Hepatocyte (in vitro differentiated cells): Measurements from ENCODE around the gene FKRP.

Experiments used
- EZH2 ChIP-seq: fragments of 200-600 bp; sonication (generic); IDR thresholded peaks from 2 replicates; pipeline ENCODE4 v1.6.1; 2016; ENCODE audit warnings: antibody characterized with exemption, mild to moderate bottlenecking, borderline replicate concordance
- TF ChIP-seq, protein P1 (sequence below): fragments of 200-600 bp; sonication (generic); IDR thresholded peaks from 2 replicates; pipeline ENCODE4 v1.5.1; 2016; ENCODE audit warnings: antibody characterized with exemption, mild to moderate bottlenecking; ENCODE audit not compliant: poor library complexity

DNA sequence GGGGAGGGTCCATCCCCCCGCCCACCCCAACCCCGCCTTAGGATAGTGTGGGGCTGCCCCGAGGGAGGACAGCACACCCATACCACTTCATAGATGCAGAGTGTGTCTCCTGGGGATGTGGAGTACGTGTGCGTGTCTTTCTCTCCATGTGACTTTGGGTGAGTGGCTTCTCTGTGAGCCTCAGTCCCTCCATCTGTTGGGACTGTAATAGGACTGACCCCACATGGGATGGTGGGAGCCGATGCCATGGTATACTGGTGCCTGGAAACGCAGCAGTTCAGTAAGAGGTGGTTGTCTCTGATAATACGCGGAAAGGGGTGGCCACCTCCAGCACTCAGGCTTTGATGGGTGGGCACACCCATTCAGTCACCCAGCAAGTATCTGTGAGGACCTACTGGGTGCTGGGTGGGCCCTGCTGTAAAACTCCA is 28.1 kb upstream of the FKRP start:
- TF ChIP-seq, protein P1, sequence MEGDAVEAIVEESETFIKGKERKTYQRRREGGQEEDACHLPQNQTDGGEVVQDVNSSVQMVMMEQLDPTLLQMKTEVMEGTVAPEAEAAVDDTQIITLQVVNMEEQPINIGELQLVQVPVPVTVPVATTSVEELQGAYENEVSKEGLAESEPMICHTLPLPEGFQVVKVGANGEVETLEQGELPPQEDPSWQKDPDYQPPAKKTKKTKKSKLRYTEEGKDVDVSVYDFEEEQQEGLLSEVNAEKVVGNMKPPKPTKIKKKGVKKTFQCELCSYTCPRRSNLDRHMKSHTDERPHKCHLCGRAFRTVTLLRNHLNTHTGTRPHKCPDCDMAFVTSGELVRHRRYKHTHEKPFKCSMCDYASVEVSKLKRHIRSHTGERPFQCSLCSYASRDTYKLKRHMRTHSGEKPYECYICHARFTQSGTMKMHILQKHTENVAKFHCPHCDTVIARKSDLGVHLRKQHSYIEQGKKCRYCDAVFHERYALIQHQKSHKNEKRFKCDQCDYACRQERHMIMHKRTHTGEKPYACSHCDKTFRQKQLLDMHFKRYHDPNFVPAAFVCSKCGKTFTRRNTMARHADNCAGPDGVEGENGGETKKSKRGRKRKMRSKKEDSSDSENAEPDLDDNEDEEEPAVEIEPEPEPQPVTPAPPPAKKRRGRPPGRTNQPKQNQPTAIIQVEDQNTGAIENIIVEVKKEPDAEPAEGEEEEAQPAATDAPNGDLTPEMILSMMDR: no peak
- TF ChIP-seq EZH2: no peak
